ENCODE results near the gene LOXHD1.

LOXHD1 gene

GRCh38 chr18:46488471-46489213 lies 168.4 kb downstream of the LOXHD1 start:
- Histone ChIP-seq H3K79me2 (ENCODE audit: insufficient read depth, low read length) (no peaks in the 10 kb centered on the region), H3K27me3 (ENCODE audit: insufficient read depth, low read length, poor library complexity) (peaks cover 3% of the 10 kb centered on the region), H4K20me1 (ENCODE audit: insufficient read depth, low read length) (no peaks in the 10 kb centered on the region), H3K9me3 (ENCODE audit: insufficient read depth, low read length, severe bottlenecking) (no peaks in the 10 kb centered on the region), H3K27ac (ENCODE audit: low read length) (no peak overlapping the region), H3K36me3 (ENCODE audit: insufficient read depth, low read length) (no peaks in the 10 kb centered on the region), H3K4me1 (ENCODE audit: insufficient read depth, low read length) (no peaks in the 10 kb centered on the region), H3K4me2 (ENCODE audit: insufficient read depth, low read length) (no peak overlapping the region), H3K9ac (ENCODE audit: low read depth, low read length) (no peak overlapping the region), H3K4me3 (ENCODE audit: low read depth in 1 of 2, low read length in 2 of 2) (no peak overlapping the region), H2AFZ (ENCODE audit: low read depth, low read length) (no peak overlapping the region)
- DNase-seq (no peak), ATAC-seq (ENCODE audit: insufficient read depth, low read depth) (no peak)
- no peak for TF ChIP-seq CTCF (IDR thresholded peaks at IDR 0.05; ENCODE audit: borderline replicate concordance, extremely low read depth, low read length, poor library complexity, severe bottlenecking)
- no peak for TF ChIP-seq EZH2 (IDR thresholded peaks at IDR 0.05; ENCODE audit: borderline replicate concordance, low read depth, low read length, severe bottlenecking)

- Histone ChIP-seq H2AFZ (ENCODE audit: low read depth, low read length) (no peak overlapping the region), H3K9me3 (ENCODE audit: insufficient read depth, low read length, severe bottlenecking) (no peaks in the 10 kb centered on the region), H3K27ac (ENCODE audit: low read length) (no peak overlapping the region), H3K79me2 (ENCODE audit: insufficient read depth, low read length) (no peaks in the 10 kb centered on the region), H3K4me1 (ENCODE audit: insufficient read depth, low read length) (no peaks in the 10 kb centered on the region), H3K9ac (ENCODE audit: low read depth, low read length) (no peak overlapping the region), H3K27me3 (ENCODE audit: insufficient read depth, low read length, poor library complexity) (peaks cover 3% of the 10 kb centered on the region), H3K4me2 (ENCODE audit: insufficient read depth, low read length) (no peak overlapping the region), H3K36me3 (ENCODE audit: insufficient read depth, low read length) (no peaks in the 10 kb centered on the region), H4K20me1 (ENCODE audit: insufficient read depth, low read length) (no peaks in the 10 kb centered on the region), H3K4me3 (ENCODE audit: low read depth in 1 of 2, low read length in 2 of 2) (no peak overlapping the region)
- TF ChIP-seq CTCF (IDR thresholded peaks at IDR 0.05; ENCODE audit: borderline replicate concordance, extremely low read depth, low read length, poor library complexity, severe bottlenecking) (no peak), EZH2 (IDR thresholded peaks at IDR 0.05; ENCODE audit: borderline replicate concordance, low read depth, low read length, severe bottlenecking) (no peak)
- ATAC-seq (ENCODE audit: insufficient read depth, low read depth) (no peak), DNase-seq (no peak)
These were observed 171.3 kb downstream of the LOXHD1 start for GRCh38 chr18:46485675-46486194.

GRCh38 chr18:46484971-46485370 lies 172.0 kb downstream of the LOXHD1 start:
- Histone ChIP-seq H3K4me1 (ENCODE audit: insufficient read depth, low read length) (no peaks in the 10 kb centered on the region), H3K4me2 (ENCODE audit: insufficient read depth, low read length) (no peak overlapping the region), H3K27ac (ENCODE audit: low read length) (no peak overlapping the region), H3K9ac (ENCODE audit: low read depth, low read length) (no peak overlapping the region), H3K79me2 (ENCODE audit: insufficient read depth, low read length) (no peaks in the 10 kb centered on the region), H3K9me3 (ENCODE audit: insufficient read depth, low read length, severe bottlenecking) (no peaks in the 10 kb centered on the region), H3K27me3 (ENCODE audit: insufficient read depth, low read length, poor library complexity) (peaks cover 3% of the 10 kb centered on the region), H3K4me3 (ENCODE audit: low read depth in 1 of 2, low read length in 2 of 2) (no peak overlapping the region), H4K20me1 (ENCODE audit: insufficient read depth, low read length) (no peaks in the 10 kb centered on the region), H2AFZ (ENCODE audit: low read depth, low read length) (no peak overlapping the region), H3K36me3 (ENCODE audit: insufficient read depth, low read length) (no peaks in the 10 kb centered on the region)
- TF ChIP-seq EZH2 (IDR thresholded peaks at IDR 0.05; ENCODE audit: borderline replicate concordance, low read depth, low read length, severe bottlenecking) (no peak), CTCF (IDR thresholded peaks at IDR 0.05; ENCODE audit: borderline replicate concordance, extremely low read depth, low read length, poor library complexity, severe bottlenecking) (no peak)
- DNase-seq (no peak), ATAC-seq (ENCODE audit: insufficient read depth, low read depth) (no peak)
